ENCODE results near the gene RNF144B.

RNF144B gene

GRCh38 chr6:18509871-18510643 is 122.9 kb downstream of the RNF144B start:
- no peak for TF ChIP-seq CTCF (IDR thresholded peaks at IDR 0.05; ENCODE audit: extremely low read depth, missing control alignments)
- no peak for DNase-seq (ENCODE audit: low spot score)

- no peak for TF ChIP-seq CTCF (IDR thresholded peaks at IDR 0.05; ENCODE audit: extremely low read depth, missing control alignments)
- no peak for DNase-seq (ENCODE audit: low spot score)
These were observed 123.5 kb downstream of the RNF144B start for GRCh38 chr6:18510644-18511033.

GRCh38 chr6:18511211-18511610 is 124.1 kb downstream of the RNF144B start:
- no peak for TF ChIP-seq CTCF (IDR thresholded peaks at IDR 0.05; ENCODE audit: extremely low read depth, missing control alignments)
- DNase-seq (ENCODE audit: low spot score) = no peak

- TF ChIP-seq CTCF (IDR thresholded peaks at IDR 0.05; ENCODE audit: extremely low read depth, missing control alignments) = no peak
- DNase-seq (ENCODE audit: low spot score) = no peak
These were observed 126.2 kb downstream of the RNF144B start for GRCh38 chr6:18513253-18513798.

- DNase-seq (ENCODE audit: low spot score) = no peak
- no peak for TF ChIP-seq CTCF (IDR thresholded peaks at IDR 0.05; ENCODE audit: extremely low read depth, missing control alignments)
These were observed 127.0 kb downstream of the RNF144B start for GRCh38 chr6:18514180-18514579.

- TF ChIP-seq CTCF (IDR thresholded peaks at IDR 0.05; ENCODE audit: extremely low read depth, missing control alignments) = no peak
- no peak for DNase-seq (ENCODE audit: low spot score)
These were observed 128.6 kb downstream of the RNF144B start for GRCh38 chr6:18515767-18516166.

Data from GM20000 (cell line).